HEK293 (cell line): ENCODE measurements around the gene SUN3.
A peak's percentile ranks its signal among the peaks of the same experiment; 100 is the strongest.

Source experiments
- CTCF ChIA-PET: fragments of 350-600 bp; formaldehyde crosslinking; extraction: SDS; loops from one replicate; lab custom pipeline; 2021; ENCODE audit warnings: antibody characterized with exemption; lab: Yijun Ruan, JAX
- POLR2A ChIA-PET: fragments of 300-600 bp; formaldehyde crosslinking; extraction: SDS; loops from one replicate; lab custom pipeline; 2020; ENCODE audit warnings: antibody characterized with exemption, inconsistent platforms; lab: Yijun Ruan, JAX
- H3K27ac ChIP-seq: fragments of 200-500 bp; sonication (Bioruptor generic); 2 replicates; pipeline ENCODE4 v1.5.1; 2014; ENCODE audit warnings: low read depth, low read length, control low read depth, inconsistent platforms; ENCODE audit errors: extremely low read depth
- H3K36me3 ChIP-seq, 2 experiments: fragments of 200-500 bp in 1 of 2; sonication (Bioruptor generic) in 1 of 2; 1 replicate in 1 of 2; 2 replicates in 1 of 2; pipeline ENCODE4 v1.5.1; 2014 to 2017; ENCODE audit warnings: inconsistent platforms in 2 of 2, low read length in 2 of 2; ENCODE audit not compliant: control insufficient read depth in 2 of 2, insufficient read depth in 1 of 2
- H3K4me1 ChIP-seq: fragments of 200-500 bp; sonication (Bioruptor generic); 2 replicates; pipeline ENCODE4 v1.5.1; 2014; ENCODE audit warnings: mild to moderate bottlenecking, low read length, inconsistent platforms; ENCODE audit not compliant: control insufficient read depth, insufficient read depth
- H3K4me3 ChIP-seq: 2 replicates; pipeline ENCODE4 v1.5.1; 2011; ENCODE audit warnings: low read depth, mild to moderate bottlenecking, control low read depth, low read length, moderate library complexity
- H3K9me3 ChIP-seq: fragments of 200-500 bp; sonication (Bioruptor generic); 2 replicates; pipeline ENCODE4 v1.5.1; 2014; ENCODE audit warnings: low read depth, low read length, inconsistent platforms; ENCODE audit not compliant: control insufficient read depth, insufficient read depth
- BCL6B ChIP-seq: fragments of 450-650 bp; formaldehyde crosslinking; IDR thresholded peaks from 2 replicates; pipeline ENCODE4 v1.5.1; 2017; ENCODE audit warnings: missing biosample characterization, missing genetic modification characterization
- KLF17 ChIP-seq: fragments of 450-650 bp; formaldehyde crosslinking; IDR thresholded peaks from 2 replicates; pipeline ENCODE4 v1.5.1; 2016; ENCODE audit warnings: missing biosample characterization, missing genetic modification characterization
- PBX3 ChIP-seq: sonication (generic); formaldehyde crosslinking; IDR thresholded peaks from 2 replicates; pipeline ENCODE4 v1.8.1; 2022; ENCODE audit warnings: mild to moderate bottlenecking, moderate library complexity, missing genetic modification reagents
- SP2 ChIP-seq: fragments of 450-650 bp; formaldehyde crosslinking; IDR thresholded peaks from 2 replicates; pipeline ENCODE4 v1.5.1; 2016; ENCODE audit warnings: missing biosample characterization, missing genetic modification characterization
- TRIM28 ChIP-seq: IDR thresholded peaks from 2 replicates; pipeline ENCODE4 v1.6.1; 2011; ENCODE audit warnings: low read length, control low read depth, borderline replicate concordance
- ZBTB1 ChIP-seq: fragments of 450-650 bp; formaldehyde crosslinking; IDR thresholded peaks from 2 replicates; pipeline ENCODE4 v1.5.1; 2016; ENCODE audit warnings: missing biosample characterization, missing genetic modification characterization
- ZBTB21 ChIP-seq: fragments of 450-650 bp; formaldehyde crosslinking; IDR thresholded peaks from 2 replicates; pipeline ENCODE4 v1.5.1; 2017; ENCODE audit warnings: missing biosample characterization, missing genetic modification characterization
- ZBTB44 ChIP-seq: fragments of 450-650 bp; IDR thresholded peaks from 2 replicates; pipeline ENCODE4 v1.5.1; 2018; ENCODE audit warnings: missing biosample characterization, mild to moderate bottlenecking, missing genetic modification characterization
- ZFP69B ChIP-seq: fragments of 450-650 bp; formaldehyde crosslinking; IDR thresholded peaks from 2 replicates; pipeline ENCODE4 v1.5.1; 2016; ENCODE audit warnings: missing biosample characterization, missing genetic modification characterization
- ZNF112 ChIP-seq: fragments of 450-650 bp; formaldehyde crosslinking; IDR thresholded peaks from 2 replicates; pipeline ENCODE4 v1.5.0; 2017; ENCODE audit warnings: missing biosample characterization, missing genetic modification characterization
- ZNF138 ChIP-seq: fragments of 450-650 bp; formaldehyde crosslinking; IDR thresholded peaks from 2 replicates; pipeline ENCODE4 v1.5.1; 2016; ENCODE audit warnings: missing biosample characterization, missing genetic modification characterization, borderline replicate concordance
- ZNF148 ChIP-seq: fragments of 450-650 bp; formaldehyde crosslinking; IDR thresholded peaks from 2 replicates; pipeline ENCODE4 v1.5.0; 2017; ENCODE audit warnings: missing biosample characterization, missing genetic modification characterization, borderline replicate concordance
- ZNF157 ChIP-seq: fragments of 450-650 bp; formaldehyde crosslinking; IDR thresholded peaks from 2 replicates; pipeline ENCODE4 v1.5.1; 2016; ENCODE audit warnings: missing biosample characterization, missing genetic modification characterization
- ZNF169 ChIP-seq: fragments of 450-650 bp; formaldehyde crosslinking; IDR thresholded peaks from 2 replicates; pipeline ENCODE4 v1.5.1; 2016; ENCODE audit warnings: missing biosample characterization, missing genetic modification characterization
- ZNF184 ChIP-seq: fragments of 450-650 bp; IDR thresholded peaks from 2 replicates; pipeline ENCODE4 v1.5.1; 2018; ENCODE audit warnings: missing biosample characterization, mild to moderate bottlenecking, missing genetic modification characterization
- ZNF2 ChIP-seq: fragments of 450-650 bp; formaldehyde crosslinking; IDR thresholded peaks from 2 replicates; pipeline ENCODE4 v1.5.1; 2016; ENCODE audit warnings: missing biosample characterization, missing genetic modification characterization
- ZNF350 ChIP-seq: fragments of 450-650 bp; formaldehyde crosslinking; IDR thresholded peaks from 2 replicates; pipeline ENCODE4 v1.5.0; 2017; ENCODE audit warnings: missing biosample characterization, mild to moderate bottlenecking, missing genetic modification characterization
- ZNF426 ChIP-seq: fragments of 450-650 bp; formaldehyde crosslinking; IDR thresholded peaks from 2 replicates; pipeline ENCODE4 v1.5.1; 2017; ENCODE audit warnings: missing biosample characterization, missing genetic modification characterization, mild to moderate bottlenecking, inconsistent platforms, moderate library complexity
- ZNF513 ChIP-seq: fragments of 450-650 bp; IDR thresholded peaks from 2 replicates; pipeline ENCODE4 v1.5.1; 2018; ENCODE audit warnings: missing biosample characterization, missing genetic modification characterization
- ZNF555 ChIP-seq: fragments of 450-650 bp; formaldehyde crosslinking; conservative IDR thresholded peaks from 2 replicates; pipeline ENCODE4 v1.5.1; 2017; ENCODE audit warnings: missing biosample characterization, mild to moderate bottlenecking, missing genetic modification characterization, inconsistent platforms
- ZNF561 ChIP-seq: fragments of 450-650 bp; IDR thresholded peaks from 2 replicates; pipeline ENCODE4 v1.5.1; 2018; ENCODE audit warnings: missing biosample characterization, missing genetic modification characterization, borderline replicate concordance
- ZNF610 ChIP-seq: fragments of 450-650 bp; formaldehyde crosslinking; IDR thresholded peaks from 2 replicates; pipeline ENCODE4 v1.5.1; 2016; ENCODE audit warnings: missing biosample characterization, missing genetic modification characterization, borderline replicate concordance
- ZNF704 ChIP-seq: fragments of 450-650 bp; formaldehyde crosslinking; IDR thresholded peaks from 2 replicates; pipeline ENCODE4 v1.5.1; 2016; ENCODE audit warnings: missing biosample characterization, missing genetic modification characterization
- ZNF776 ChIP-seq: fragments of 450-650 bp; formaldehyde crosslinking; IDR thresholded peaks from 2 replicates; pipeline ENCODE4 v1.5.0; 2017; ENCODE audit warnings: missing biosample characterization, missing genetic modification characterization, borderline replicate concordance

The SUN3 gene

GRCh38 chr7:47978790-47979144, 50.1 kb downstream of the SUN3 start:
- H3K27ac ChIP-seq: peak overlapping the region; percentile 87; the same call in 1 of the 2 replicates
- peak overlapping the region; percentile 95 for H3K4me3 ChIP-seq
- CTCF ChIA-PET: interaction anchor here (0.7 to 1.7 kb wide), 6 partner anchors 9 to 131 kb away, joined by 3 to 17 read pairs (median 4); no protein-coding TSS in a partner anchor
- no peaks in the 10 kb centered on the region for H3K9me3 ChIP-seq
- POLR2A ChIA-PET: interaction anchor here (0.9 kb wide), 1 partner anchor 111 kb away, joined by 3 read pairs; no protein-coding TSS in a partner anchor
- H3K4me1 ChIP-seq: no peaks in the 10 kb centered on the region
- TF ChIP-seq ZNF112 (tag by site-specific recombination) (no peak), ZNF704 (tag by site-specific recombination) (no peak), KLF17 (no peak), ZBTB1 (tag by site-specific recombination) (no peak), ZNF2 (tag by site-specific recombination) (no peak), ZNF555 (tag by site-specific recombination) (no peak), ZNF184 (tag by site-specific recombination) (no peak), ZNF610 (tag by site-specific recombination) (no peak), ZNF157 (tag by site-specific recombination) (no peak), ZNF169 (no peak), ZNF513 (no peak)
- H3K36me3 ChIP-seq: peaks cover 25 to 45% of the 10 kb centered on the region in 2 experiments

- Histone ChIP-seq H3K36me3 (peaks cover 27 to 72% of the 10 kb centered on the region in 2 experiments), H3K27ac (no peak overlapping the region), H3K4me3 (no peak overlapping the region), H3K4me1 (no peaks in the 10 kb centered on the region), H3K9me3 (no peaks in the 10 kb centered on the region)
- POLR2A ChIA-PET: no interaction called here
- CTCF ChIA-PET: interaction anchor here (0.7 to 1.5 kb wide), 4 partner anchors 24 to 136 kb away, joined by 3 to 6 read pairs (median 4); no protein-coding TSS in a partner anchor
- no peak for TF ChIP-seq PBX3 (CRISPR knock-in tag)
- no peak for TF ChIP-seq ZNF561 (tag by site-specific recombination)
- TF ChIP-seq KLF17: no peak
- no peak for TF ChIP-seq SP2 (tag by site-specific recombination)
- no peak for TF ChIP-seq ZNF350
- TF ChIP-seq BCL6B (tag by site-specific recombination): no peak
- no peak for TF ChIP-seq ZFP69B (tag by site-specific recombination)
- TF ChIP-seq ZBTB44: no peak
- TF ChIP-seq ZNF138 (tag by site-specific recombination): no peak
- no peak for TF ChIP-seq ZNF426 (tag by site-specific recombination)
- no peak for TF ChIP-seq ZBTB21 (tag by site-specific recombination)
- TF ChIP-seq ZNF148 (tag by site-specific recombination): no peak
- TF ChIP-seq TRIM28: no peak
- no peak for TF ChIP-seq ZNF776 (tag by site-specific recombination)
Observed at GRCh38 chr7:47973739-47974138, 55.2 kb downstream of the SUN3 start.
